Measurements from ENCODE around the gene ALG2. TPM values are rescaled to one million over a fixed set of nuclear protein-coding genes. Genes with fewer than 3 reads are reported as not detected.

The ALG2 gene
- total and polyA plus RNA-seq, 2 of the 4 experiments (the other 2 are of a cell fraction): 36.4 to 38.4 TPM

- ATAC-seq (ENCODE audit: low read depth) (no peak), DNase-seq (no peak)
- Histone ChIP-seq H3K9me3 (ENCODE audit: control insufficient read depth, insufficient read depth, low read length) (no peaks in the 10 kb centered on the region), H3K4me2 (ENCODE audit: low read depth, low read length) (no peak overlapping the region), H3K27me3 (ENCODE audit: control insufficient read depth, insufficient read depth, low read length) (no peaks in the 10 kb centered on the region), H4K5ac (ENCODE audit: low read depth, low read length) (no peak overlapping the region), H3K4me1 (ENCODE audit: control insufficient read depth, insufficient read depth, low read length) (no peaks in the 10 kb centered on the region; the same call in none of the 2 replicates), H2BK120ac (ENCODE audit: low read depth, low read length) (no peak overlapping the region), H4K8ac (ENCODE audit: low read depth in 2 of 2, low read length in 2 of 2) (no peak overlapping the region), H4K91ac (ENCODE audit: insufficient read depth, low read depth, low read length) (no peak overlapping the region), H3K79me1 (ENCODE audit: low read depth in 1 of 2, low read length in 2 of 2) (peaks cover 20 to 77% of the 10 kb centered on the region in 2 experiments), H3K14ac (replicated peaks; ENCODE audit: low read depth, low read length) (no peak overlapping the region), H2BK20ac (ENCODE audit: low read depth, low read length) (no peak overlapping the region), H3K4me3 (ENCODE audit: insufficient read depth, low read depth, low read length) (no peak overlapping the region), H4K20me1 (ENCODE audit: insufficient read depth, low read length) (peaks cover 65% of the 10 kb centered on the region), H3K36me3 (ENCODE audit: control insufficient read depth, insufficient read depth, low read length) (peaks cover 27% of the 10 kb centered on the region), H2BK15ac (ENCODE audit: low read depth, low read length) (no peak overlapping the region), H3K9ac (ENCODE audit: low read depth, low read length) (no peak overlapping the region), H2AK9ac (replicated peaks; ENCODE audit: low read depth, low read length, poor library complexity) (no peak overlapping the region), H2BK5ac (ENCODE audit: low read depth, low read length, poor library complexity, severe bottlenecking) (no peak overlapping the region), H3K27ac (ENCODE audit: insufficient read depth, low read length) (no peak overlapping the region), H3K18ac (ENCODE audit: low read depth, low read length) (no peak overlapping the region), H2AK5ac (ENCODE audit: low read depth, low read length) (no peak overlapping the region), H3K4ac (ENCODE audit: low read depth, low read length) (no peak overlapping the region), H3K23ac (ENCODE audit: low read depth, low read length) (no peak overlapping the region), H3K9me1 (ENCODE audit: insufficient read depth, low read length) (no peaks in the 10 kb centered on the region; the same call in 1 of the 2 replicates), H3K56ac (ENCODE audit: extremely low read depth, insufficient read depth, low read length) (no peak overlapping the region), H2AFZ (replicated peaks; ENCODE audit: low read length, poor library complexity) (no peak overlapping the region)
- dilution Hi-C loops (cut with HindIII; ENCODE audit: low sequenced_read_pairs, unreplicated experiment) (no loop called here), in situ Hi-C loops (cut with MboI; ENCODE audit: low sequenced_read_pairs) (no loop called here), intact Hi-C loops (cut with micrococcal nuclease) (loop anchor here (10.0 kb wide), 1 partner anchor 60 kb away; no protein-coding TSS in a partner anchor)
- ChIA-PET POLR2A (ENCODE audit: unreplicated experiment) (no interaction called here), CTCF (no interaction called here)
- BruUV-seq (replicated peaks): no TSS peak
- WGBS, 2 experiments (ENCODE audit: extremely low coverage in 2 of 2, insufficient read length in 1 of 2): no CpG with 5 or more reads among the region's 2 CpGs
- no peak for TF ChIP-seq CHD1 (IDR thresholded peaks at IDR 0.05; ENCODE audit: low read depth, low read length)
- TF ChIP-seq FOS (IDR thresholded peaks at IDR 0.05; ENCODE audit: low read depth, low read length): no peak
- no peak for TF ChIP-seq MAZ (IDR thresholded peaks at IDR 0.05; ENCODE audit: borderline replicate concordance, low read depth, low read length)
- TF ChIP-seq RFX5 (IDR thresholded peaks at IDR 0.05; ENCODE audit: low read depth, low read length): no peak
- no peak for TF ChIP-seq POLR2A (IDR thresholded peaks at IDR 0.05; ENCODE audit: low read depth, low read length)
- no peak for TF ChIP-seq MAFK (IDR thresholded peaks at IDR 0.05; ENCODE audit: low read depth, low read length)
- no peak for TF ChIP-seq SMC3 (IDR thresholded peaks at IDR 0.05; ENCODE audit: low read depth, low read length)
These were observed 2.7 kb upstream of the ALG2 start for GRCh38 chr9:99224445-99224844.
